H1 (cell line): ENCODE data around the gene MPP2. TPM values are rescaled to one million over a fixed set of nuclear protein-coding genes. Genes with fewer than 3 reads are reported as not detected.

Experiments
- CTCF ChIA-PET: fragments of 300-600 bp; sonication (Branson Sonifier 250); formaldehyde crosslinking; loops from one replicate; lab custom pipeline; 2021; ENCODE audit not compliant: partially characterized antibody; lab: Charles Lee
- POLR2A ChIA-PET: fragments of 300-600 bp; sonication (Branson Sonifier 250); formaldehyde crosslinking; loops from one replicate; lab custom pipeline; 2021; ENCODE audit warnings: inconsistent platforms; ENCODE audit not compliant: partially characterized antibody; lab: Charles Lee
- DNase-seq, 2 experiments: peaks; one replicate each; pipeline versions ENCODE4 v3.0.0 to v3.0.0-alpha.2; 2010 to 2022; ENCODE audit warnings: low spot score in 2 of 2, low read depth in 1 of 2, mixed read lengths in 1 of 2
- FAIRE-seq: peaks from 2 replicates; lab custom pipeline; 2011; peaks lifted over from hg19 to GRCh38; lab: Jason Lieb, UNC
- H2AFZ ChIP-seq: 2 replicates; pipeline ENCODE4 v1.8.1; 2012; ENCODE audit warnings: low read length, inconsistent platforms
- H2AK5ac ChIP-seq: 2 replicates; pipeline ENCODE4 v1.6.1; 2013; ENCODE audit warnings: low read depth, low read length
- H2BK120ac ChIP-seq: replicated peaks from 2 replicates; pipeline ENCODE3; 2013; ENCODE audit warnings: low read depth, low read length, inconsistent platforms
- H2BK12ac ChIP-seq: 2 replicates; pipeline ENCODE4 v1.6.1; 2013; ENCODE audit warnings: low read depth, low read length
- H2BK15ac ChIP-seq: 2 replicates; pipeline ENCODE4 v1.6.1; 2013; ENCODE audit warnings: low read length
- H2BK20ac ChIP-seq: 2 replicates; pipeline ENCODE4 v1.6.1; 2013; ENCODE audit warnings: low read length
- H2BK5ac ChIP-seq: 2 replicates; pipeline ENCODE4 v1.6.1; 2013; ENCODE audit warnings: low read depth, low read length
- H3K14ac ChIP-seq: 2 replicates; pipeline ENCODE4 v1.6.1; 2013; ENCODE audit warnings: inconsistent platforms; ENCODE audit not compliant: insufficient read length
- H3K18ac ChIP-seq: 2 replicates; pipeline ENCODE4 v1.6.1; 2013; ENCODE audit warnings: low read length; ENCODE audit errors: extremely low read depth
- H3K23ac ChIP-seq: 2 replicates; pipeline ENCODE4 v1.6.1; 2013; ENCODE audit warnings: inconsistent platforms; ENCODE audit not compliant: insufficient read length
- H3K23me2 ChIP-seq: 2 replicates; pipeline ENCODE4 v1.6.1; 2013; ENCODE audit warnings: low read depth, low read length
- H3K27ac ChIP-seq: 2 replicates; pipeline ENCODE4 v1.6.1; 2011; ENCODE audit warnings: low read depth, low read length, inconsistent platforms
- H3K27me3 ChIP-seq, 4 experiments: replicated peaks in 1 of 4; 1 replicate in 1 of 4; 2 replicates in 3 of 4; pipeline versions ENCODE4 v1.6.1 to v1.8.1; 2011 to 2013; ENCODE audit warnings: low read length in 3 of 4, mild to moderate bottlenecking in 3 of 4, inconsistent platforms in 2 of 4, mixed read lengths in 2 of 4, moderate library complexity in 1 of 4; ENCODE audit not compliant: control insufficient read depth in 3 of 4, insufficient read depth in 3 of 4; ENCODE audit errors: extremely low read depth in 1 of 4
- H3K36me3 ChIP-seq, 4 experiments: 2 replicates each; pipeline versions ENCODE4 v1.6.1 to v1.8.1; 2011 to 2013; ENCODE audit warnings: mild to moderate bottlenecking in 4 of 4, low read length in 3 of 4, moderate library complexity in 2 of 4, control low read depth in 1 of 4, inconsistent platforms in 1 of 4; ENCODE audit not compliant: insufficient read depth in 4 of 4, control insufficient read depth in 2 of 4
- H3K4ac ChIP-seq: replicated peaks from 2 replicates; pipeline ENCODE3; 2013; ENCODE audit warnings: low read length, low read depth, mixed read lengths, inconsistent platforms; ENCODE audit not compliant: insufficient read length
- H3K4me1 ChIP-seq, 4 experiments: replicated peaks in 1 of 4; 1 replicate in 1 of 4; 2 replicates in 3 of 4; pipeline versions ENCODE4 v1.6.1 to v1.8.1; 2011 to 2013; ENCODE audit warnings: low read length in 3 of 4, inconsistent platforms in 2 of 4, mixed read lengths in 1 of 4; ENCODE audit not compliant: insufficient read depth in 4 of 4, control insufficient read depth in 3 of 4
- H3K4me2 ChIP-seq, 2 experiments: 2 replicates each; pipeline versions ENCODE4 v1.6.1 to v1.8.1; 2011 to 2013; ENCODE audit warnings: low read depth in 2 of 2, low read length in 2 of 2, control low read depth in 1 of 2, inconsistent platforms in 1 of 2, mild to moderate bottlenecking in 1 of 2; ENCODE audit not compliant: insufficient read depth in 1 of 2
- H3K4me3 ChIP-seq, 4 experiments: fragments of 200-600, 300-600 bp in 1 of 4; sonication (generic), shearing (Covaris generic), sonication (Bioruptor Twin) in 1 of 4; 2 replicates each; pipeline versions ENCODE4 v1.5.1 to v1.8.1; 2011 to 2016; ENCODE audit warnings: low read length in 4 of 4, low read depth in 3 of 4, control low read depth in 2 of 4, inconsistent platforms in 2 of 4, mild to moderate bottlenecking in 2 of 4, mixed read lengths in 1 of 4, moderate library complexity in 1 of 4; ENCODE audit not compliant: insufficient read depth in 2 of 4; ENCODE audit errors: extremely low read depth in 1 of 4
- H3K56ac ChIP-seq: replicated peaks from 2 replicates; pipeline ENCODE3; 2013; ENCODE audit warnings: low read depth, mild to moderate bottlenecking, mixed read lengths, low read length, inconsistent platforms; ENCODE audit not compliant: insufficient read length
- H3K79me1 ChIP-seq: 2 replicates; pipeline ENCODE4 v1.6.1; 2013; ENCODE audit warnings: low read depth, low read length, control low read depth
- H3K79me2 ChIP-seq, 2 experiments: 2 replicates each; pipeline versions ENCODE4 v1.6.1 to v1.8.1; 2012 to 2013; ENCODE audit warnings: low read length in 2 of 2, mild to moderate bottlenecking in 2 of 2, inconsistent platforms in 1 of 2; ENCODE audit not compliant: insufficient read depth in 2 of 2, control insufficient read depth in 1 of 2
- H3K9ac ChIP-seq, 4 experiments: replicated peaks in 1 of 4; 1 replicate in 1 of 4; 2 replicates in 3 of 4; pipeline versions ENCODE4 v1.6.1 to v1.8.1; 2011 to 2013; ENCODE audit warnings: low read depth in 3 of 4, low read length in 3 of 4, control low read depth in 2 of 4, mild to moderate bottlenecking in 2 of 4, moderate library complexity in 2 of 4, inconsistent platforms in 1 of 4; ENCODE audit errors: extremely low read depth in 1 of 4
- H3K9me3 ChIP-seq, 2 experiments: 2 replicates each; pipeline versions ENCODE4 v1.6.1 to v1.8.1; 2012 to 2013; ENCODE audit warnings: mild to moderate bottlenecking in 2 of 2, moderate library complexity in 2 of 2, control low read depth in 1 of 2, inconsistent platforms in 1 of 2, low read depth in 1 of 2, low read length in 1 of 2, mixed read lengths in 1 of 2; ENCODE audit not compliant: insufficient read depth in 2 of 2
- H4K20me1 ChIP-seq, 2 experiments: replicated peaks in 1 of 2; 2 replicates each; pipeline versions ENCODE3 to v1.8.1; 2011 to 2013; ENCODE audit warnings: inconsistent platforms in 2 of 2, low read length in 2 of 2, mild to moderate bottlenecking in 1 of 2; ENCODE audit not compliant: insufficient read depth in 2 of 2, control insufficient read depth in 1 of 2
- H4K5ac ChIP-seq: 2 replicates; pipeline ENCODE4 v1.6.1; 2013; ENCODE audit warnings: low read length, low read depth, mixed read lengths, inconsistent platforms; ENCODE audit not compliant: insufficient read length
- H4K8ac ChIP-seq: 2 replicates; pipeline ENCODE4 v1.8.0; 2013; ENCODE audit warnings: mild to moderate bottlenecking, moderate library complexity, low read length, inconsistent platforms; ENCODE audit not compliant: insufficient read depth; ENCODE audit errors: extremely low read depth
- H4K91ac ChIP-seq: replicated peaks from 2 replicates; pipeline ENCODE3; 2013; ENCODE audit warnings: low read length, mixed read lengths, inconsistent platforms; ENCODE audit not compliant: insufficient read length
- JUND ChIP-seq: IDR thresholded peaks from 2 replicates; pipeline ENCODE4 v1.6.1; 2011; ENCODE audit warnings: mild to moderate bottlenecking, improper control_type of control experiment, low read length
- KDM1A ChIP-seq: fragments of 200-600, 300-600 bp; sonication (generic); IDR thresholded peaks from 2 replicates; pipeline ENCODE4 v1.7.1; 2016; ENCODE audit warnings: mild to moderate bottlenecking, low read length, borderline replicate concordance
- KDM4A ChIP-seq: IDR thresholded peaks from one replicate; pipeline ENCODE4 v1.7.1; 2012; ENCODE audit warnings: low read depth, mild to moderate bottlenecking, moderate library complexity, low read length, inconsistent platforms; ENCODE audit not compliant: severe bottlenecking
- MAX ChIP-seq: IDR thresholded peaks from 2 replicates; pipeline ENCODE4 v1.6.1; 2012; ENCODE audit warnings: inconsistent platforms
- NRF1 ChIP-seq: IDR thresholded peaks from 2 replicates; pipeline ENCODE4 v1.6.1; 2011; ENCODE audit warnings: mild to moderate bottlenecking, low read depth, low read length, improper control_type of control experiment
- RNF2 ChIP-seq: fragments of 200-900, 300-1000 bp; sonication (generic); IDR thresholded peaks from 2 replicates; pipeline ENCODE4 v1.7.1; 2016; ENCODE audit warnings: borderline replicate concordance, low read depth, mild to moderate bottlenecking, antibody characterized with exemption, low read length; ENCODE audit not compliant: poor library complexity, severe bottlenecking; ENCODE audit errors: missing control alignments
- SIN3A ChIP-seq, 2 experiments: IDR thresholded peaks in 1 of 2; conservative IDR thresholded peaks in 1 of 2; 2 replicates each; pipeline ENCODE4 v1.6.1; 2011 to 2012; ENCODE audit warnings: low read length in 2 of 2, improper control_type of control experiment in 1 of 2, low read depth in 1 of 2, mild to moderate bottlenecking in 1 of 2
- TCF12 ChIP-seq: IDR thresholded peaks from 2 replicates; pipeline ENCODE4 v1.6.1; 2011; ENCODE audit warnings: low read depth, mild to moderate bottlenecking, low read length
- WGBS, 2 experiments: shearing (Covaris generic) in 1 of 2; methylation state at CpG; one replicate each; pipeline versions ENCODE4 v1.1.6 to v1.1.7; 2013 to 2015; ENCODE audit warnings: low lambda C conversion rate in 2 of 2, mixed read lengths in 2 of 2, inconsistent platforms in 1 of 2, low coverage in 1 of 2, missing lambda C conversion rate in 1 of 2; ENCODE audit not compliant: insufficient replicate concordance in 2 of 2, insufficient coverage in 1 of 2, insufficient read length in 1 of 2; ENCODE audit errors: extremely low coverage in 1 of 2, missing lambda C conversion rate in 1 of 2; 5-methylcytosine and 5-hydroxymethylcytosine counted together
- long read RNA-seq, 2 experiments: library from RNA in 1 of 2; library from capped mRNA in 1 of 2; stranded (forward); transcript quantifications; one replicate each; pipeline ENCODE4 v2.0.0, GENCODE V29; 2021; ENCODE audit warnings: inconsistent platforms in 1 of 2
- polyA minus RNA-seq, 3 experiments: library from RNA; depleted of rRNA, polyadenylated mRNA; stranded (reverse); fragments of >200 nt; gene quantifications; 1 replicate in 2 of 3; 2 replicates in 1 of 3; pipeline ENCODE4 v1.2.3, GENCODE V29; 2011
- polyA plus RNA-seq, 7 experiments: library from polyadenylated mRNA; depleted of rRNA in 3 of 7; stranded (reverse) in 5 of 7; unstranded in 2 of 7; fragments of >200 nt in 5 of 7; fragments of 200-250 nt in 2 of 7; gene quantifications; 1 replicate in 5 of 7; 2 replicates in 1 of 7; 4 replicates in 1 of 7; pipeline versions ENCODE4 v1.2.1 to v1.2.3, GENCODE V29; 2011 to 2013; ENCODE audit warnings: missing spikeins in 2 of 7, mixed read lengths in 2 of 7
- total RNA-seq: library from RNA; stranded (reverse); fragmentation: NEBNext Ultra II Directional; extraction: Animal tissue kit (Norgen Biotek cat#: 25700); gene quantifications from 2 replicates; pipeline ENCODE4 v1.2.1, GENCODE V29; 2021

The MPP2 gene
- total RNA-seq: 30.9 and 31.6 TPM in 2 replicates
- 33.5 and 34.1 TPM in 2 replicates for polyA plus RNA-seq (2011; rRNA removed)
- polyA plus RNA-seq (2011; cell fraction: cytosol; rRNA removed): 32.2 TPM
- polyA plus RNA-seq (2011; cell fraction: nucleus; rRNA removed): 34.9 TPM
- 24.3 to 30.8 TPM (median 28.2 TPM) in 4 replicates for polyA plus RNA-seq (2012, experiment 1 of 2)
- polyA plus RNA-seq (2012, experiment 2 of 2): 35.9 TPM
- polyA plus RNA-seq (2013, experiment 1 of 2): 12.0 TPM
- 12.3 TPM for polyA plus RNA-seq (2013, experiment 2 of 2)
- 41.6 and 46.0 TPM in 2 replicates for polyA minus RNA-seq (2011; rRNA and poly(A)+ RNA removed)
- polyA minus RNA-seq (2011; cell fraction: cytosol; rRNA and poly(A)+ RNA removed): 23.7 TPM
- polyA minus RNA-seq (2011; cell fraction: nucleus; rRNA and poly(A)+ RNA removed): 15.2 TPM
- long read RNA-seq, experiment 1, full-length matches to known transcripts: 5 of 32 reads
- long read RNA-seq, experiment 1, partial matches to known transcripts: 4 of 32 reads
- long read RNA-seq, experiment 1, other reads (novel, unspliced or antisense): 23 of 32 reads
- long read RNA-seq, experiment 2, full-length matches to known transcripts: 5 of 10 reads
- long read RNA-seq, experiment 2, partial matches to known transcripts: 2 of 10 reads
- long read RNA-seq, experiment 2, other reads (novel, unspliced or antisense): 3 of 10 reads

GRCh38 chr17:43907425-43907981 is at the start of gene MPP2:
TSS of gene MPP2 (minus strand) at chr17:43907536. CDS start at chr17:43904460, 3,076 bp downstream.
- Histone ChIP-seq H3K56ac (peak within 1 kb of the TSS; percentile 70), H3K14ac (no peak within 1 kb of the TSS), H3K4me1 (peaks cover 4 to 23% (median 19%) of the 10 kb centered on the region in 4 experiments), H3K79me1 (no peaks in the 10 kb centered on the region), H3K4ac (no peak within 1 kb of the TSS), H3K27me3 (peaks cover 0 to 21% (median 15%) of the 10 kb centered on the region in 4 experiments; a peak in 5 of 7 replicates), H3K9ac (no peak within 1 kb of the TSS), H2BK120ac (peak within 1 kb of the TSS; percentile 82), H3K4me2 (peak within 1 kb of the TSS; percentile 94 to 99), H3K23ac (no peak within 1 kb of the TSS), H2BK5ac (peak within 1 kb of the TSS; percentile 94; the same call in 1 of the 2 replicates), H2BK20ac (peak within 1 kb of the TSS; percentile 100; the same call in 1 of the 2 replicates), H4K91ac (peak within 1 kb of the TSS; percentile 70), H2BK15ac (peak within 1 kb of the TSS; percentile 88; the same call in 1 of the 2 replicates), H2AFZ (peak within 1 kb of the TSS; percentile 87), H4K8ac (peak within 1 kb of the TSS; percentile 11; the same call in 1 of the 2 replicates), H3K79me2 (no peaks in the 10 kb centered on the region), H4K20me1 (peaks cover 0 to under 1% of the 10 kb centered on the region in 2 experiments), H4K5ac (peak within 1 kb of the TSS; percentile 80), H2AK5ac (no peak within 1 kb of the TSS), H3K27ac (no peak within 1 kb of the TSS), H2BK12ac (peak within 1 kb of the TSS; percentile 84; the same call in 1 of the 2 replicates), H3K23me2 (peaks cover 20% of the 10 kb centered on the region), H3K36me3 (no peaks in the 10 kb centered on the region), H3K9me3 (no peaks in the 10 kb centered on the region), H3K4me3 (peak within 1 kb of the TSS; percentile 42 to 81 (median 68)), H3K18ac (peak within 1 kb of the TSS; percentile 99)
- WGBS, 2 experiments: 3% methylated on average over 21 of the region's 36 CpGs; no CpG with 5 or more reads in 1 of the 2 experiments
- ChIA-PET POLR2A (interaction anchor here (1.5 kb wide), 1 partner anchor 9 kb away, joined by 4 read pairs; no protein-coding TSS in a partner anchor), CTCF (interaction anchor here (1.4 to 25.8 kb wide), 7 partner anchors 7 to 86 kb away, joined by 4 to 403 read pairs (median 44); partner anchors contain the start of gene PPY)
- FAIRE-seq: no peak
- peak in 1 of 2 experiments; percentile 91 for DNase-seq
- TF ChIP-seq TCF12: no peak
- peak in 1 of 2 experiments; percentile 66; a peak in 1 of 4 replicates for TF ChIP-seq SIN3A (conservative IDR thresholded peaks at IDR 0.05 in 1 of 2, IDR thresholded peaks at IDR 0.05 in 1 of 2; ENCODE audit: low read depth in 1 of 2, low read length in 2 of 2)
- no peak for TF ChIP-seq NRF1
- TF ChIP-seq JUND: 0 out of 2 replicates have a peak, but pooled peaks have one; percentile 36
- no peak for TF ChIP-seq KDM1A
- TF ChIP-seq RNF2: no peak
- TF ChIP-seq MAX: peak; percentile 87
- peak; percentile 86 for TF ChIP-seq KDM4A
